Heart left ventricle (tissue), 16 donors: ENCODE measurements around the gene WDR62. TPM values are rescaled to one million over a fixed set of nuclear protein-coding genes. Genes with fewer than 3 reads are reported as not detected.

Experiments used
- ATAC-seq, 4 donors: fragments of 200-7000 bp; cut with Tn5 transposase; one replicate each; pipeline ENCODE4 v1.9.1; 2020 to 2022; ENCODE audit warnings: moderate library complexity in 4 of 4, mild to moderate bottlenecking in 3 of 4, moderate number of reproducible peaks in 1 of 4
- DNase-seq, 5 donors: peaks; one replicate each; pipeline ENCODE4 v3.0.0-alpha.2; 2020
- H3K27ac ChIP-seq, 12 donors: fragments of 200-600 bp; sonication (generic) in 4 of 12; one replicate each; pipeline versions ENCODE4 v1.5.0 to v1.8.0; 2016 to 2022; ENCODE audit warnings: mild to moderate bottlenecking in 2 of 12
- H3K27me3 ChIP-seq, 9 donors: fragments of 200-600 bp; sonication (generic) in 2 of 9; one replicate each; pipeline versions ENCODE4 v1.5.1 to v1.8.0; 2016 to 2022; ENCODE audit warnings: mild to moderate bottlenecking in 3 of 9
- H3K36me3 ChIP-seq, 9 donors: fragments of 200-600 bp; sonication (generic) in 2 of 9; one replicate each; pipeline versions ENCODE4 v1.5.0 to v1.8.0; 2018 to 2022; ENCODE audit warnings: mild to moderate bottlenecking in 2 of 9
- H3K4me1 ChIP-seq, 12 donors: fragments of 200-600 bp; sonication (generic) in 4 of 12; one replicate each; pipeline versions ENCODE4 v1.5.0 to v1.8.0; 2016 to 2022; ENCODE audit warnings: mild to moderate bottlenecking in 3 of 12
- H3K4me3 ChIP-seq, 12 donors: fragments of 200-600 bp; sonication (generic) in 4 of 12; one replicate each; pipeline versions ENCODE4 v1.5.0 to v1.8.0; 2017 to 2022; ENCODE audit warnings: mild to moderate bottlenecking in 9 of 12, moderate library complexity in 4 of 12
- H3K9me3 ChIP-seq, 12 donors: fragments of 200-600 bp; sonication (generic) in 4 of 12; one replicate each; pipeline versions ENCODE4 v1.5.0 to v1.8.0; 2016 to 2022; ENCODE audit warnings: mild to moderate bottlenecking in 1 of 12
- CTCF ChIP-seq, 12 donors: fragments of 200-600 bp; sonication (generic) in 4 of 12; IDR thresholded peaks; one replicate each; pipeline versions ENCODE4 v1.5.0 to v1.8.0; 2018 to 2022; ENCODE audit warnings: antibody characterized with exemption in 12 of 12, mild to moderate bottlenecking in 5 of 12
- POLR2A ChIP-seq, 2 donors: fragments of 450-650 bp; IDR thresholded peaks; one replicate each; pipeline ENCODE4 v1.6.1; 2017; ENCODE audit warnings: antibody characterized with exemption in 2 of 2, mild to moderate bottlenecking in 2 of 2, moderate library complexity in 2 of 2
- WGBS, 4 donors: extraction: QIAGEN DNeasy Blood & Tissue Kit in 2 of 4; methylation state at CpG; one replicate each; pipeline versions ENCODE4 v1.1.5 to v1.1.7; 2013 to 2018; 5-methylcytosine and 5-hydroxymethylcytosine counted together
- intact Hi-C, 10 donors: fragments of 100-400 bp; cut with DNase I; formaldehyde crosslinking; loops; one replicate each; pipeline versions ENCODE4 v1.11.1 to v1.14.2; 2022
- polyA plus RNA-seq, 2 donors: library from polyadenylated mRNA; stranded (reverse); fragments of 200-250 nt; gene quantifications; one replicate each; pipeline ENCODE4 v1.2.3, GENCODE V29; 2013
- total RNA-seq, 9 donors: library from RNA; depleted of rRNA in 2 of 9; stranded (reverse); fragments of >200 nt in 2 of 9; fragmentation: NEBNext Ultra II Directional in 3 of 9; extraction: Animal tissue kit (Norgen Biotek cat#: 25700) in 3 of 9; gene quantifications; one replicate each; pipeline versions ENCODE4 v1.1.0 to v1.2.4, GENCODE V29; 2016 to 2023
- donor health status: ischemic (EF 13 %, LVEDD 7.1; RV severe dilation, severe dysfunction).
- donor health status: healthy with polysubstance abuse.
- donor health status: DM: no; HTN: yes; CAD: no.
- donor health status: DM: no; HTN: no; CAD: no.
- donor health status: ischemic (EF 25% LVEDD 6.9; RV normal size, moderate dysfunction).
- donor health status: ischemic (EF 25% LVEDD 5.7; RV mildly dilated, moderate dysfunction).
- donor health status: healthy.
- donor health status: DM: yes; HTN: yes; CAD: no.
- donor health status: ischemic (EF 35%, LVEDD 5.7; RV mildly dilated, moderate dysfunction).
- donor health status: nonischemic (EF 11% LVEDD 7.7; RV severe dilation, severe dysfunction).
- donor health status: DM: yes; HTN: yes; CAD: no.
- donor health status: PGD.
- donor health status: ischemic (EF 29% LVEDD 5.4; RV normal size, mild dysfunction).
- donor health status: nonischemic (EF 23%, LVEDD 6.1; RV moderate dilation, normal function).

Gene WDR62
- total and polyA plus RNA-seq, 11 donors = 1.4 to 24.3 (median 7.7) TPM

GRCh38 chr19:36043952-36044351 lies 10.7 kb upstream of the WDR62 start:
- no peak for DNase-seq
- 84 to 97% (median 94%) methylated on average over 2 of the region's 2 CpGs for WGBS, 4 donors
- Histone ChIP-seq H3K9me3 (no peaks in the 10 kb centered on the region), H3K4me3 (no peak overlapping the region), H3K27ac (peak overlapping the region in 1 of 12 donors; percentile 64), H3K27me3 (no peaks in the 10 kb centered on the region), H3K4me1 (peaks cover 0 to 7% (median 0%) of the 10 kb centered on the region in 12 donors), H3K36me3 (peaks cover 0 to 6% (median 4%) of the 10 kb centered on the region in 9 donors)
- no peak for ATAC-seq
- intact Hi-C loops = no loop called here
- TF ChIP-seq CTCF (IDR thresholded peaks at IDR 0.05) (no peak), POLR2A (IDR thresholded peaks at IDR 0.05) (no peak)

- H3K4me3 ChIP-seq = no peak overlapping the region
- ATAC-seq (no peak), DNase-seq (no peak)
- peak overlapping the region in 1 of 12 donors; percentile 64 for H3K27ac ChIP-seq
- 89 to 95% (median 92%) methylated on average over 5 of the region's 5 CpGs for WGBS, 4 donors
- TF ChIP-seq POLR2A (IDR thresholded peaks at IDR 0.05) (no peak), CTCF (IDR thresholded peaks at IDR 0.05) (no peak)
- H3K27me3 ChIP-seq = no peaks in the 10 kb centered on the region
- no peaks in the 10 kb centered on the region for H3K9me3 ChIP-seq
- H3K4me1 ChIP-seq = peaks cover 0 to 6% (median 0%) of the 10 kb centered on the region in 12 donors
- intact Hi-C loops = no loop called here
- H3K36me3 ChIP-seq = no peaks in the 10 kb centered on the region
Measured at GRCh38 chr19:36046443-36047050, 8.2 kb upstream of the WDR62 start.

GRCh38 chr19:36047835-36048234 lies 6.9 kb upstream of the WDR62 start:
- no peak overlapping the region for H3K4me3 ChIP-seq
- no peaks in the 10 kb centered on the region for H3K9me3 ChIP-seq
- no peak for DNase-seq
- intact Hi-C loops = no loop called here
- ATAC-seq = no peak
- peak overlapping the region in 1 of 12 donors; percentile 64 for H3K27ac ChIP-seq
- no peak for TF ChIP-seq CTCF (IDR thresholded peaks at IDR 0.05)
- no peak for TF ChIP-seq POLR2A (IDR thresholded peaks at IDR 0.05)
- peaks cover 0 to 3% (median under 1%) of the 10 kb centered on the region in 12 donors for H3K4me1 ChIP-seq
- no peaks in the 10 kb centered on the region for H3K36me3 ChIP-seq
- no peaks in the 10 kb centered on the region for H3K27me3 ChIP-seq

- DNase-seq (no peak), ATAC-seq (no peak)
- H3K4me1 ChIP-seq = peaks cover 0 to 9% (median 6%) of the 10 kb centered on the region in 12 donors
- 80 to 90% (median 87%) methylated on average over 4 of the region's 4 CpGs for WGBS, 4 donors
- no peaks in the 10 kb centered on the region for H3K36me3 ChIP-seq
- intact Hi-C loops = no loop called here
- TF ChIP-seq POLR2A (IDR thresholded peaks at IDR 0.05) (no peak), CTCF (IDR thresholded peaks at IDR 0.05) (no peak)
- no peaks in the 10 kb centered on the region for H3K27me3 ChIP-seq
- H3K4me3 ChIP-seq = no peak overlapping the region
- H3K27ac ChIP-seq = peak overlapping the region in 1 of 12 donors; percentile 64
- H3K9me3 ChIP-seq = no peaks in the 10 kb centered on the region
Measured at GRCh38 chr19:36049080-36049698, 5.5 kb upstream of the WDR62 start.
